WTC11 (cell line): ENCODE data around the gene PAPPA2. TPM values are rescaled to one million over a fixed set of nuclear protein-coding genes. Genes with fewer than 3 reads are reported as not detected.
A peak's percentile ranks its signal among the peaks of the same experiment; 100 is the strongest.

Experiments
- ATAC-seq: fragments of 200-7000 bp; cut with Tn5 transposase; 2 replicates; pipeline ENCODE4 v1.10.0; 2021; ENCODE audit warnings: mild to moderate bottlenecking, moderate library complexity
- CTCF ChIA-PET: fragments of 300-600 bp; sonication (Branson Sonifier 250); formaldehyde crosslinking; loops from one replicate; lab custom pipeline; 2021; ENCODE audit warnings: antibody characterized with exemption; lab: Charles Lee
- POLR2A ChIA-PET: fragments of 350-600 bp; sonication (Branson Sonifier 250); formaldehyde crosslinking; loops from one replicate; lab custom pipeline; 2021; ENCODE audit warnings: antibody characterized with exemption; lab: Charles Lee
- DNase-seq: peaks from one replicate; pipeline ENCODE4 v3.0.0; 2021; ENCODE audit warnings: low spot score
- H3K27ac Mint-ChIP-seq: 2 replicates; pipeline ENCODE4 v1.8.0; 2021; ENCODE audit warnings: mixed read lengths
- H3K27me3 Mint-ChIP-seq: 2 replicates; pipeline ENCODE4 v1.8.0; 2021; ENCODE audit warnings: low read depth, mild to moderate bottlenecking, moderate library complexity, mixed read lengths
- H3K36me3 Mint-ChIP-seq: 2 replicates; pipeline ENCODE4 v1.8.0; 2021; ENCODE audit warnings: mixed read lengths
- H3K4me1 Mint-ChIP-seq: 2 replicates; pipeline ENCODE4 v1.8.0; 2022; ENCODE audit warnings: mixed read lengths
- H3K4me3 Mint-ChIP-seq: 2 replicates; pipeline ENCODE4 v1.8.0; 2021; ENCODE audit warnings: mild to moderate bottlenecking, moderate library complexity, mixed read lengths
- H3K9me3 Mint-ChIP-seq: 2 replicates; pipeline ENCODE4 v1.8.0; 2021; ENCODE audit warnings: mixed read lengths
- CREB1 ChIP-seq: sonication (generic); formaldehyde crosslinking; IDR thresholded peaks from 2 replicates; pipeline ENCODE4 v1.8.0; 2023; ENCODE audit warnings: mild to moderate bottlenecking, missing genetic modification reagents
- FOXP1 ChIP-seq: sonication (generic); formaldehyde crosslinking; IDR thresholded peaks from 2 replicates; pipeline ENCODE4 v1.8.0; 2022; ENCODE audit warnings: missing genetic modification reagents, mild to moderate bottlenecking, moderate library complexity, borderline replicate concordance
- JAZF1 ChIP-seq: fragments of 250-450 bp; sonication (Bioruptor Pico); IDR thresholded peaks from 2 replicates; pipeline ENCODE4 v1.9.0; 2021; ENCODE audit warnings: moderate library complexity, mild to moderate bottlenecking, inconsistent platforms
- SP1 ChIP-seq: sonication (generic); formaldehyde crosslinking; conservative IDR thresholded peaks from 2 replicates; pipeline ENCODE4 v1.8.1; 2022; ENCODE audit warnings: missing genetic modification reagents
- ZNF138 ChIP-seq: sonication (generic); formaldehyde crosslinking; conservative IDR thresholded peaks from 2 replicates; pipeline ENCODE4 v1.8.1; 2022; ENCODE audit warnings: mild to moderate bottlenecking, moderate library complexity, missing genetic modification reagents
- total RNA-seq: library from RNA; stranded (reverse); gene quantifications from 3 replicates; pipeline ENCODE4 v1.2.3, GENCODE V29; 2021
- TF ChIP-seq, protein P1 (sequence below): sonication (generic); formaldehyde crosslinking; IDR thresholded peaks from 2 replicates; pipeline ENCODE4 v1.8.0; 2022; ENCODE audit warnings: mild to moderate bottlenecking, missing genetic modification reagents
- TF ChIP-seq, protein P2 (sequence below): sonication (generic); formaldehyde crosslinking; IDR thresholded peaks from 2 replicates; pipeline ENCODE4 v1.8.0; 2023; ENCODE audit warnings: missing genetic modification reagents
- TF ChIP-seq, protein P3 (sequence below): fragments of 250-450 bp; sonication (Bioruptor Pico); IDR thresholded peaks from 2 replicates; pipeline ENCODE4 v1.9.0; 2021; ENCODE audit warnings: mild to moderate bottlenecking
- TF ChIP-seq, protein P4 (sequence below): fragments of 250-450 bp; sonication (Bioruptor Pico); IDR thresholded peaks from 2 replicates; pipeline ENCODE4 v1.9.0; 2021; ENCODE audit warnings: mild to moderate bottlenecking, borderline replicate concordance
- TF ChIP-seq, protein P5 (sequence below): sonication (generic); formaldehyde crosslinking; IDR thresholded peaks from 2 replicates; pipeline ENCODE4 v1.8.0; 2023; ENCODE audit warnings: missing genetic modification reagents, mild to moderate bottlenecking, borderline replicate concordance
- TF ChIP-seq, protein P6 (sequence below): sonication (generic); formaldehyde crosslinking; IDR thresholded peaks from 2 replicates; pipeline ENCODE4 v1.8.1; 2022; ENCODE audit warnings: mild to moderate bottlenecking, missing genetic modification reagents, moderate library complexity, borderline replicate concordance

The PAPPA2 gene
- total RNA-seq, 1 experiment from 2014 or later: 0.74 TPM

DNA sequence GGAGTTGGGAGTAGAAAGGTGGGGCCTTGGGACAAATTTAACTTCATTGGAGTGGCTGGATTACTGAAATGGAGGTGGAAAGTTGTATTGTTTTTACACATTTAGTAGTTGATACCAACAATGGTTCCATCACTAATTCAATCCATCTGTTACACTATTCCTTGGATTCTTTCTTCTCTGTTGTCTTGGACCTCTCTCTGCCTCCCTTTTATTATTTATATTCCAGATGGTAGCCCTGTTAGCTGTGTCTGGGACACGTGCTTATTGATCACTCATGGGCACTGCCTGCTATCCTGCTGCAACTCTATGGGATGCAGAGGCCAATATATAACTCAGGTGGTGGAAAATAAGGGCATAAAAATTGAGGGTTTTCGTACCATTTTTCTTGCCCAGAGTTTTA is 346.3 kb downstream of the PAPPA2 start (continued):
- TF ChIP-seq, protein P1, sequence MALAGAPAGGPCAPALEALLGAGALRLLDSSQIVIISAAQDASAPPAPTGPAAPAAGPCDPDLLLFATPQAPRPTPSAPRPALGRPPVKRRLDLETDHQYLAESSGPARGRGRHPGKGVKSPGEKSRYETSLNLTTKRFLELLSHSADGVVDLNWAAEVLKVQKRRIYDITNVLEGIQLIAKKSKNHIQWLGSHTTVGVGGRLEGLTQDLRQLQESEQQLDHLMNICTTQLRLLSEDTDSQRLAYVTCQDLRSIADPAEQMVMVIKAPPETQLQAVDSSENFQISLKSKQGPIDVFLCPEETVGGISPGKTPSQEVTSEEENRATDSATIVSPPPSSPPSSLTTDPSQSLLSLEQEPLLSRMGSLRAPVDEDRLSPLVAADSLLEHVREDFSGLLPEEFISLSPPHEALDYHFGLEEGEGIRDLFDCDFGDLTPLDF (CRISPR knock-in tag): no peak
- TF ChIP-seq, protein P2, sequence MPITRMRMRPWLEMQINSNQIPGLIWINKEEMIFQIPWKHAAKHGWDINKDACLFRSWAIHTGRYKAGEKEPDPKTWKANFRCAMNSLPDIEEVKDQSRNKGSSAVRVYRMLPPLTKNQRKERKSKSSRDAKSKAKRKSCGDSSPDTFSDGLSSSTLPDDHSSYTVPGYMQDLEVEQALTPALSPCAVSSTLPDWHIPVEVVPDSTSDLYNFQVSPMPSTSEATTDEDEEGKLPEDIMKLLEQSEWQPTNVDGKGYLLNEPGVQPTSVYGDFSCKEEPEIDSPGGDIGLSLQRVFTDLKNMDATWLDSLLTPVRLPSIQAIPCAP: no peak
- TF ChIP-seq, protein P3, sequence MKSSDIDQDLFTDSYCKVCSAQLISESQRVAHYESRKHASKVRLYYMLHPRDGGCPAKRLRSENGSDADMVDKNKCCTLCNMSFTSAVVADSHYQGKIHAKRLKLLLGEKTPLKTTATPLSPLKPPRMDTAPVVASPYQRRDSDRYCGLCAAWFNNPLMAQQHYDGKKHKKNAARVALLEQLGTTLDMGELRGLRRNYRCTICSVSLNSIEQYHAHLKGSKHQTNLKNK (CRISPR knock-in tag): no peak
- TF ChIP-seq SP1 (CRISPR knock-in tag): no peak
- TF ChIP-seq, protein P4, sequence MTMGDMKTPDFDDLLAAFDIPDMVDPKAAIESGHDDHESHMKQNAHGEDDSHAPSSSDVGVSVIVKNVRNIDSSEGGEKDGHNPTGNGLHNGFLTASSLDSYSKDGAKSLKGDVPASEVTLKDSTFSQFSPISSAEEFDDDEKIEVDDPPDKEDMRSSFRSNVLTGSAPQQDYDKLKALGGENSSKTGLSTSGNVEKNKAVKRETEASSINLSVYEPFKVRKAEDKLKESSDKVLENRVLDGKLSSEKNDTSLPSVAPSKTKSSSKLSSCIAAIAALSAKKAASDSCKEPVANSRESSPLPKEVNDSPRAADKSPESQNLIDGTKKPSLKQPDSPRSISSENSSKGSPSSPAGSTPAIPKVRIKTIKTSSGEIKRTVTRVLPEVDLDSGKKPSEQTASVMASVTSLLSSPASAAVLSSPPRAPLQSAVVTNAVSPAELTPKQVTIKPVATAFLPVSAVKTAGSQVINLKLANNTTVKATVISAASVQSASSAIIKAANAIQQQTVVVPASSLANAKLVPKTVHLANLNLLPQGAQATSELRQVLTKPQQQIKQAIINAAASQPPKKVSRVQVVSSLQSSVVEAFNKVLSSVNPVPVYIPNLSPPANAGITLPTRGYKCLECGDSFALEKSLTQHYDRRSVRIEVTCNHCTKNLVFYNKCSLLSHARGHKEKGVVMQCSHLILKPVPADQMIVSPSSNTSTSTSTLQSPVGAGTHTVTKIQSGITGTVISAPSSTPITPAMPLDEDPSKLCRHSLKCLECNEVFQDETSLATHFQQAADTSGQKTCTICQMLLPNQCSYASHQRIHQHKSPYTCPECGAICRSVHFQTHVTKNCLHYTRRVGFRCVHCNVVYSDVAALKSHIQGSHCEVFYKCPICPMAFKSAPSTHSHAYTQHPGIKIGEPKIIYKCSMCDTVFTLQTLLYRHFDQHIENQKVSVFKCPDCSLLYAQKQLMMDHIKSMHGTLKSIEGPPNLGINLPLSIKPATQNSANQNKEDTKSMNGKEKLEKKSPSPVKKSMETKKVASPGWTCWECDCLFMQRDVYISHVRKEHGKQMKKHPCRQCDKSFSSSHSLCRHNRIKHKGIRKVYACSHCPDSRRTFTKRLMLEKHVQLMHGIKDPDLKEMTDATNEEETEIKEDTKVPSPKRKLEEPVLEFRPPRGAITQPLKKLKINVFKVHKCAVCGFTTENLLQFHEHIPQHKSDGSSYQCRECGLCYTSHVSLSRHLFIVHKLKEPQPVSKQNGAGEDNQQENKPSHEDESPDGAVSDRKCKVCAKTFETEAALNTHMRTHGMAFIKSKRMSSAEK (CRISPR knock-in tag): no peak
- no peak for TF ChIP-seq JAZF1 (CRISPR knock-in tag)
- TF ChIP-seq, protein P5, sequence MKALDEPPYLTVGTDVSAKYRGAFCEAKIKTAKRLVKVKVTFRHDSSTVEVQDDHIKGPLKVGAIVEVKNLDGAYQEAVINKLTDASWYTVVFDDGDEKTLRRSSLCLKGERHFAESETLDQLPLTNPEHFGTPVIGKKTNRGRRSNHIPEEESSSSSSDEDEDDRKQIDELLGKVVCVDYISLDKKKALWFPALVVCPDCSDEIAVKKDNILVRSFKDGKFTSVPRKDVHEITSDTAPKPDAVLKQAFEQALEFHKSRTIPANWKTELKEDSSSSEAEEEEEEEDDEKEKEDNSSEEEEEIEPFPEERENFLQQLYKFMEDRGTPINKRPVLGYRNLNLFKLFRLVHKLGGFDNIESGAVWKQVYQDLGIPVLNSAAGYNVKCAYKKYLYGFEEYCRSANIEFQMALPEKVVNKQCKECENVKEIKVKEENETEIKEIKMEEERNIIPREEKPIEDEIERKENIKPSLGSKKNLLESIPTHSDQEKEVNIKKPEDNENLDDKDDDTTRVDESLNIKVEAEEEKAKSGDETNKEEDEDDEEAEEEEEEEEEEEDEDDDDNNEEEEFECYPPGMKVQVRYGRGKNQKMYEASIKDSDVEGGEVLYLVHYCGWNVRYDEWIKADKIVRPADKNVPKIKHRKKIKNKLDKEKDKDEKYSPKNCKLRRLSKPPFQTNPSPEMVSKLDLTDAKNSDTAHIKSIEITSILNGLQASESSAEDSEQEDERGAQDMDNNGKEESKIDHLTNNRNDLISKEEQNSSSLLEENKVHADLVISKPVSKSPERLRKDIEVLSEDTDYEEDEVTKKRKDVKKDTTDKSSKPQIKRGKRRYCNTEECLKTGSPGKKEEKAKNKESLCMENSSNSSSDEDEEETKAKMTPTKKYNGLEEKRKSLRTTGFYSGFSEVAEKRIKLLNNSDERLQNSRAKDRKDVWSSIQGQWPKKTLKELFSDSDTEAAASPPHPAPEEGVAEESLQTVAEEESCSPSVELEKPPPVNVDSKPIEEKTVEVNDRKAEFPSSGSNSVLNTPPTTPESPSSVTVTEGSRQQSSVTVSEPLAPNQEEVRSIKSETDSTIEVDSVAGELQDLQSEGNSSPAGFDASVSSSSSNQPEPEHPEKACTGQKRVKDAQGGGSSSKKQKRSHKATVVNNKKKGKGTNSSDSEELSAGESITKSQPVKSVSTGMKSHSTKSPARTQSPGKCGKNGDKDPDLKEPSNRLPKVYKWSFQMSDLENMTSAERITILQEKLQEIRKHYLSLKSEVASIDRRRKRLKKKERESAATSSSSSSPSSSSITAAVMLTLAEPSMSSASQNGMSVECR (CRISPR knock-in tag): no peak

DNA sequence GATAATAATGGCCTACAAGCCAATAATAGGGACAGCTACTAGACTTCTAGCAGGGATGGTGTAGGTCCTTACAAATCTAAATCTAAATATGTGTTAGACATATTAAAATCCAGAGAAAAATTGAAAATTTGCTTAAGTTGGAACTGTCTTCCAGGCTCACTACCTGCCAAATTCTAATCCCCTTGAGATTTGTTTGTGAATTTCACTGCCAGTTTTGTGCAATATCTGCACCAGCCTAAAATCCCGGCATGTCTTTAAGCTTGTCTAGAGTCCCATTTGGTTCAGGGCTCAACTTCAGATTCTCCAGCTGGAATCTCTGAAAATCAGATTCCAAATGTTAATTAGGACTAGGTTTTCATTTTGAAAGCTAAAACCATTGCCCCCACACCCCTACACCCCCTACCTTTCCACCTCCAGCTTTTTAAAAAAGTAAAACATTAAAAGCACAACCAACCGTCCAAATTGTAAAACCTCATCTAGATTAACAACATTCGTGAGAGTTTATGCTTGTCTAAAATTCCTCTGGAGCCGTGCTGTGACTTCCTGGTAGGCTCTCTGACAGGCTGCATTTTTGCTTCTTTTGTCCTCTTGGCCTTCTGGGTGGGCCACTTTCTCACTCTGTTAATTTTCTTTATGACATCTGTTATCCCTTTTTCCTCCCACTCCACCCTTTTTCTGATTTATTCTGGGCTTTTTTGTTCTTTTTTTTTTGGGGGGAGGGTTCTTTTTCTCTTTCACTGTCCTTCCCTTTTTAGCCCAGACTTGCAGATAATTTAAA is 348.7 kb downstream of the PAPPA2 start:
- TF ChIP-seq, protein P2: no peak
- TF ChIP-seq ZNF138: no peak
- TF ChIP-seq, protein P6, sequence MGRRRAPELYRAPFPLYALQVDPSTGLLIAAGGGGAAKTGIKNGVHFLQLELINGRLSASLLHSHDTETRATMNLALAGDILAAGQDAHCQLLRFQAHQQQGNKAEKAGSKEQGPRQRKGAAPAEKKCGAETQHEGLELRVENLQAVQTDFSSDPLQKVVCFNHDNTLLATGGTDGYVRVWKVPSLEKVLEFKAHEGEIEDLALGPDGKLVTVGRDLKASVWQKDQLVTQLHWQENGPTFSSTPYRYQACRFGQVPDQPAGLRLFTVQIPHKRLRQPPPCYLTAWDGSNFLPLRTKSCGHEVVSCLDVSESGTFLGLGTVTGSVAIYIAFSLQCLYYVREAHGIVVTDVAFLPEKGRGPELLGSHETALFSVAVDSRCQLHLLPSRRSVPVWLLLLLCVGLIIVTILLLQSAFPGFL: no peak
- no peak for TF ChIP-seq CREB1 (CRISPR knock-in tag)
- no peak for TF ChIP-seq FOXP1 (CRISPR knock-in tag)
- TF ChIP-seq, all 79 proteins: peak for 0
- Mint-ChIP-seq H3K4me3 (no peak overlapping the region), H3K4me1 (peaks cover 37% of the 10 kb centered on the region), H3K27ac (no peak overlapping the region; the same call in 1 of the 2 replicates), H3K9me3 (peaks cover 12% of the 10 kb centered on the region), H3K36me3 (peaks cover 7% of the 10 kb centered on the region), H3K27me3 (no peaks in the 10 kb centered on the region)
- ChIA-PET CTCF (interaction anchor here (0.6 to 1.2 kb wide), 2 partner anchors 10 to 69 kb away, joined by 3 read pairs; no protein-coding TSS in a partner anchor), POLR2A (no interaction called here)
- ATAC-seq: peak; percentile 27; the same call in 1 of the 2 replicates
- DNase-seq: no peak
